Hepatocyte (in vitro differentiated cells): ENCODE results near the gene CDH11. TPM values are rescaled to one million over a fixed set of nuclear protein-coding genes. Genes with fewer than 3 reads are reported as not detected.

Experiments
- DNase-seq: peaks from one replicate; pipeline ENCODE4 v3.0.0-alpha.2; 2016; ENCODE audit warnings: low spot score
- H2AFZ ChIP-seq: fragments of 200-600 bp; sonication (generic); 2 replicates; pipeline ENCODE4 v1.6.0; 2016; ENCODE audit warnings: antibody characterized with exemption, mild to moderate bottlenecking
- H3K27ac ChIP-seq: fragments of 200-600 bp; sonication (generic); 2 replicates; pipeline ENCODE4 v1.5.1; 2016; ENCODE audit warnings: mild to moderate bottlenecking
- H3K27me3 ChIP-seq: fragments of 200-600 bp; sonication (generic); 2 replicates; pipeline ENCODE4 v1.6.1; 2016
- H3K36me3 ChIP-seq: fragments of 200-600 bp; sonication (generic); replicated peaks from 2 replicates; pipeline ENCODE4 v1.5.1; 2016; ENCODE audit warnings: low read depth; ENCODE audit not compliant: insufficient read depth
- H3K4me1 ChIP-seq: fragments of 200-600 bp; sonication (generic); 2 replicates; pipeline ENCODE4 v1.5.1; 2016; ENCODE audit warnings: mild to moderate bottlenecking, moderate library complexity; ENCODE audit not compliant: insufficient read depth
- H3K4me2 ChIP-seq: fragments of 200-600 bp; sonication (generic); 2 replicates; pipeline ENCODE4 v1.6.0; 2016
- H3K4me3 ChIP-seq: fragments of 200-600 bp; sonication (generic); 2 replicates; pipeline ENCODE4 v1.5.1; 2016; ENCODE audit warnings: mild to moderate bottlenecking
- H3K79me2 ChIP-seq: fragments of 200-600 bp; sonication (generic); 2 replicates; pipeline ENCODE4 v1.6.0; 2017; ENCODE audit warnings: mild to moderate bottlenecking
- H3K9me2 ChIP-seq: fragments of 200-600 bp; sonication (generic); replicated peaks from 2 replicates; pipeline ENCODE4 v1.6.0; 2017; ENCODE audit warnings: mild to moderate bottlenecking; ENCODE audit not compliant: insufficient read depth
- H3K9me3 ChIP-seq: fragments of 200-600 bp; sonication (generic); 2 replicates; pipeline ENCODE4 v1.5.1; 2016; ENCODE audit warnings: low read depth, mild to moderate bottlenecking
- H4K20me1 ChIP-seq: fragments of 200-600 bp; sonication (generic); 2 replicates; pipeline ENCODE4 v1.6.0; 2016; ENCODE audit warnings: mild to moderate bottlenecking; ENCODE audit not compliant: insufficient read depth, poor library complexity, severe bottlenecking
- EZH2 ChIP-seq: fragments of 200-600 bp; sonication (generic); IDR thresholded peaks from 2 replicates; pipeline ENCODE4 v1.6.1; 2016; ENCODE audit warnings: antibody characterized with exemption, mild to moderate bottlenecking, borderline replicate concordance
- EZH2phosphoT487 ChIP-seq: fragments of 200-600 bp; sonication (generic); IDR thresholded peaks from one replicate; pipeline ENCODE4 v1.6.1; 2018; ENCODE audit warnings: antibody characterized with exemption, mild to moderate bottlenecking, low read depth, moderate library complexity; ENCODE audit not compliant: unreplicated experiment, severe bottlenecking
- WGBS: methylation state at CpG from one replicate; pipeline ENCODE4 v1.1.6; 2016; ENCODE audit warnings: low lambda C conversion rate; ENCODE audit errors: missing lambda C conversion rate; 5-methylcytosine and 5-hydroxymethylcytosine counted together
- polyA plus RNA-seq: library from polyadenylated mRNA; unstranded; fragments of >200 nt; fragmentation: Nextera tagmentation; extraction: Ambion mirVana; gene quantifications from 2 replicates; pipeline ENCODE4 v1.2.1, GENCODE V29; 2016
- total RNA-seq: library from RNA; depleted of rRNA; stranded (reverse); fragments of >200 nt; gene quantifications from 2 replicates; pipeline ENCODE4 v1.2.3, GENCODE V29; 2014
- TF ChIP-seq, protein P1 (sequence below): fragments of 200-600 bp; sonication (generic); IDR thresholded peaks from 2 replicates; pipeline ENCODE4 v1.5.1; 2016; ENCODE audit warnings: antibody characterized with exemption, mild to moderate bottlenecking; ENCODE audit not compliant: poor library complexity

The CDH11 gene
- total and polyA plus RNA-seq, 2 experiments from 2014 or later = 148 to 289 TPM

DNA sequence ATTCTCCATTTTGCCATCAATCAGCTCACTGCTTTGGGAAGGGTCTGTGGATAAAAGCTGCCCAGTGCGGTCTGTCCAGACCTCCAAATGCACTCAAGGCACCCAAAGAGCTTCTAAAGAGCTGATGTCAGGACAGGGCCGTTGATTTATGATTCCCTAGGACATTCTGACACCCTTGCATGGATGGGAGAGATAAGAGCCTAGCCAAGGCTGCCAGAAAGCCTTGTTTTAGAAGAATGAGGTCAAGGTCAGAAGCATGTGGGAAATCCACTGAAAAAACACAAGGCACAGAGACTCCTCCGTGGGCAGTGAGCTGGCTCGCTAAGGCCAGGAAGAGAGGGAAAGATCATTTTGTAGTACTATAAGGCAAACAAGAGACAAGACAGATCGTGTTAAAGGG is 214.0 kb downstream of the CDH11 start:
- H3K4me3 ChIP-seq = no peak overlapping the region
- TF ChIP-seq EZH2 = no peak
- no peak for TF ChIP-seq EZH2phosphoT487
- TF ChIP-seq, protein P1, sequence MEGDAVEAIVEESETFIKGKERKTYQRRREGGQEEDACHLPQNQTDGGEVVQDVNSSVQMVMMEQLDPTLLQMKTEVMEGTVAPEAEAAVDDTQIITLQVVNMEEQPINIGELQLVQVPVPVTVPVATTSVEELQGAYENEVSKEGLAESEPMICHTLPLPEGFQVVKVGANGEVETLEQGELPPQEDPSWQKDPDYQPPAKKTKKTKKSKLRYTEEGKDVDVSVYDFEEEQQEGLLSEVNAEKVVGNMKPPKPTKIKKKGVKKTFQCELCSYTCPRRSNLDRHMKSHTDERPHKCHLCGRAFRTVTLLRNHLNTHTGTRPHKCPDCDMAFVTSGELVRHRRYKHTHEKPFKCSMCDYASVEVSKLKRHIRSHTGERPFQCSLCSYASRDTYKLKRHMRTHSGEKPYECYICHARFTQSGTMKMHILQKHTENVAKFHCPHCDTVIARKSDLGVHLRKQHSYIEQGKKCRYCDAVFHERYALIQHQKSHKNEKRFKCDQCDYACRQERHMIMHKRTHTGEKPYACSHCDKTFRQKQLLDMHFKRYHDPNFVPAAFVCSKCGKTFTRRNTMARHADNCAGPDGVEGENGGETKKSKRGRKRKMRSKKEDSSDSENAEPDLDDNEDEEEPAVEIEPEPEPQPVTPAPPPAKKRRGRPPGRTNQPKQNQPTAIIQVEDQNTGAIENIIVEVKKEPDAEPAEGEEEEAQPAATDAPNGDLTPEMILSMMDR = no peak
- no peaks in the 10 kb centered on the region for H4K20me1 ChIP-seq
- H3K9me3 ChIP-seq = no peaks in the 10 kb centered on the region
- 38% methylated on average over 5 of the region's 5 CpGs for WGBS
- no peaks in the 10 kb centered on the region for H3K9me2 ChIP-seq
- H3K27me3 ChIP-seq = no peaks in the 10 kb centered on the region
- no peaks in the 10 kb centered on the region for H3K4me1 ChIP-seq
- no peak overlapping the region for H3K4me2 ChIP-seq
- H3K27ac ChIP-seq = no peak overlapping the region
- DNase-seq = no peak
- H3K79me2 ChIP-seq = no peaks in the 10 kb centered on the region
- no peaks in the 10 kb centered on the region for H3K36me3 ChIP-seq
- H2AFZ ChIP-seq = no peak overlapping the region

DNA sequence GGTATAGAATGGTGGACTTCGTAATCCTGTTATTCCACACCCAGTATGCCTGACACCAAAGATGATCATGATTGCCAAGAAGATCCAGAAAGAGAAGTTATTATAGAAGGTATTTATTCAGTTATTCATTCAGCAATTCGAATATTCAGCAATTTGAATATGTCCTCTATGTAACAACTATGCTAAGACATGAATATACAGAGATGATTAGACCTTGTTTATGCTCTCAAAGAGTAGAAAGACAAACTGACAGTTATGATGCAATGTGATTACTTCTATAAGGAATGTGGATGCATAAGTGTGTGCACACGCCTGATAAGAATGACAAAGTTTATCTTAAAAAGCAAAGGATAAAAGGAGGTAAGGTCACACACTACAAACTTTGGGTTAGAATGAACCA is 218.1 kb downstream of the CDH11 start:
- Histone ChIP-seq H3K9me2 (no peaks in the 10 kb centered on the region), H3K4me2 (no peak overlapping the region), H4K20me1 (no peaks in the 10 kb centered on the region), H3K4me1 (peaks cover 12% of the 10 kb centered on the region), H3K27me3 (no peaks in the 10 kb centered on the region), H3K4me3 (no peak overlapping the region), H3K27ac (no peak overlapping the region), H3K9me3 (no peaks in the 10 kb centered on the region), H2AFZ (no peak overlapping the region), H3K36me3 (no peaks in the 10 kb centered on the region), H3K79me2 (no peaks in the 10 kb centered on the region)
- whole genome bisulfite sequencing = 91% methylated on average over 3 of the region's 3 CpGs
- DNase-seq = no peak
- TF ChIP-seq, protein P1 = no peak
- TF ChIP-seq EZH2phosphoT487 = no peak
- TF ChIP-seq EZH2 = no peak

DNA sequence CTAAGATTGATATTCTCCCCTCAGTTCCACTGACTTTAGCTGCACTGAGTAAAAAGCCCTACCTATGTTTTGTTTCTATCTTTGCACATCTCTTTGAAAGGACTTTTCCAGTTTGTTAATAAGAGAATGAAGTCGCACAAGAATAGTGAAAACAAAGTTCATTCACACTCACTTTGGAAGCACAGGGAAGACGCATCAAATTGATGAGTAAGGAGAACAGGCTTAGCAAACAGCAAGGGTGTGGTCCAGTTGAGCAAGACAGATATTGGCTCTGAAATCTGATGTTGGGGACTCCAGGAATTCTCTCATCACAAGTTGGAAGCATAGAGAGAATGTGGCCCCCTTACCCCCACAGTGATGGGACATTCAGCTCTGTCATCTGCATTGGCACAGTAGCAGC is 221.3 kb downstream of the CDH11 start:
- no peak for TF ChIP-seq EZH2
- TF ChIP-seq, protein P1 = no peak
- no peak for TF ChIP-seq EZH2phosphoT487
- Histone ChIP-seq H4K20me1 (no peaks in the 10 kb centered on the region), H3K79me2 (no peaks in the 10 kb centered on the region), H3K27me3 (no peaks in the 10 kb centered on the region), H3K36me3 (no peaks in the 10 kb centered on the region), H3K4me2 (no peak overlapping the region), H3K9me3 (no peaks in the 10 kb centered on the region), H3K4me3 (no peak overlapping the region), H3K27ac (no peak overlapping the region), H3K4me1 (peaks cover 12% of the 10 kb centered on the region), H2AFZ (no peak overlapping the region), H3K9me2 (no peaks in the 10 kb centered on the region)
- WGBS = 74% methylated on average over 2 of the region's 2 CpGs
- no peak for DNase-seq

- TF ChIP-seq EZH2phosphoT487 = no peak
- Histone ChIP-seq H3K36me3 (no peaks in the 10 kb centered on the region), H3K4me1 (peaks cover 12% of the 10 kb centered on the region), H2AFZ (no peak overlapping the region), H3K27ac (no peak overlapping the region), H3K27me3 (no peaks in the 10 kb centered on the region), H3K4me3 (no peak overlapping the region), H3K4me2 (peak overlapping the region; percentile 22), H4K20me1 (no peaks in the 10 kb centered on the region), H3K9me2 (no peaks in the 10 kb centered on the region), H3K79me2 (no peaks in the 10 kb centered on the region), H3K9me3 (no peaks in the 10 kb centered on the region)
- DNase-seq = no peak
- 33% methylated on average over 2 of the region's 2 CpGs for WGBS
Measured at GRCh38 chr16:64900019-64900418, 221.8 kb downstream of the CDH11 start.
